Transverse colon (tissue), 4 donors: ENCODE results near the gene XKR8.

ENCODE experiments used
- CTCF ChIP-seq, 5 experiments: fragments of 200-600 bp in 3 of 5; fragments of 450-650 bp in 2 of 5; sonication (generic) in 3 of 5; IDR thresholded peaks; 1 replicate in 2 of 5; 2 replicates in 3 of 5; pipeline ENCODE4 v1.5.1; 2016 to 2017; ENCODE audit warnings: antibody characterized with exemption in 5 of 5, inconsistent platforms in 3 of 5, mild to moderate bottlenecking in 2 of 5, moderate library complexity in 1 of 5
- EP300 ChIP-seq: sonication (generic); formaldehyde crosslinking; IDR thresholded peaks from one replicate; pipeline ENCODE4 v1.6.1; 2017; ENCODE audit warnings: antibody characterized with exemption, low read depth
- POLR2A ChIP-seq: fragments of 450-650 bp; IDR thresholded peaks from one replicate; pipeline ENCODE4 v1.6.1; 2016; ENCODE audit warnings: antibody characterized with exemption, mild to moderate bottlenecking, moderate library complexity
- POLR2AphosphoS5 ChIP-seq, 3 donors: sonication (generic); formaldehyde crosslinking; IDR thresholded peaks; one replicate each; pipeline ENCODE4 v1.6.1; 2016; ENCODE audit warnings: antibody characterized with exemption in 3 of 3

GRCh38 chr1:27971674-27972073, 11.9 kb downstream of the XKR8 start:
- TF ChIP-seq CTCF (IDR thresholded peaks at IDR 0.05) = no peak
- TF ChIP-seq POLR2A = no peak
- no peak for TF ChIP-seq POLR2AphosphoS5 (IDR thresholded peaks at IDR 0.05)
- TF ChIP-seq EP300 = no peak
